B cell (primary cell): ENCODE results near the gene CDC14A. TPM values are rescaled to one million over a fixed set of nuclear protein-coding genes. Genes with fewer than 3 reads are reported as not detected.
A peak's percentile ranks its signal among the peaks of the same experiment; 100 is the strongest.

Experiments
- ATAC-seq: fragments of 200-7000 bp; cut with Tn5 transposase; one replicate; pipeline ENCODE4 v1.10.0; 2021; ENCODE audit warnings: low read depth, mild to moderate bottlenecking, moderate number of reproducible peaks, moderate library complexity
- CTCF ChIA-PET: fragments of 350-600 bp; sonication (Branson Sonifier 250); formaldehyde crosslinking; loops from one replicate; lab custom pipeline; 2021; ENCODE audit warnings: antibody characterized with exemption, inconsistent platforms; lab: Charles Lee
- POLR2A ChIA-PET: fragments of 350-600 bp; sonication (Branson Sonifier 250); formaldehyde crosslinking; loops from one replicate; lab custom pipeline; 2021; ENCODE audit warnings: antibody characterized with exemption; lab: Charles Lee
- DNase-seq: peaks from one replicate; pipeline ENCODE4 v3.0.0; 2013
- H2AFZ ChIP-seq: 2 replicates; pipeline ENCODE4 v1.6.1; 2012; ENCODE audit warnings: mild to moderate bottlenecking, low read depth, low read length; ENCODE audit not compliant: insufficient read depth, poor library complexity, severe bottlenecking
- H3K27ac ChIP-seq, 2 donors: 1 replicate in 1 of 2; 2 replicates in 1 of 2; pipeline ENCODE4 v1.5.1; 2012 to 2013; ENCODE audit warnings: low read length in 2 of 2, mild to moderate bottlenecking in 2 of 2, moderate library complexity in 1 of 2
- H3K27me3 ChIP-seq, 4 experiments: fragments of 200-600 bp in 1 of 4; sonication (generic) in 1 of 4; replicated peaks in 1 of 4; 1 replicate in 2 of 4; 2 replicates in 2 of 4; pipeline versions ENCODE4 v1.6.1 to v1.7.0; 2013 to 2016; ENCODE audit warnings: low read length in 3 of 4, mild to moderate bottlenecking in 2 of 4, mixed read lengths in 1 of 4, moderate library complexity in 1 of 4; ENCODE audit not compliant: insufficient read depth in 4 of 4, control insufficient read depth in 3 of 4; ENCODE audit errors: control extremely low read depth in 1 of 4
- H3K36me3 ChIP-seq, 2 experiments: replicated peaks in 1 of 2; 1 replicate in 1 of 2; 2 replicates in 1 of 2; pipeline versions ENCODE4 v1.6.1 to v1.7.1; 2013; ENCODE audit warnings: low read length in 1 of 2; ENCODE audit not compliant: insufficient read depth in 2 of 2, control insufficient read depth in 1 of 2; ENCODE audit errors: control extremely low read depth in 1 of 2, extremely low read depth in 1 of 2
- H3K4me1 ChIP-seq, 2 donors: fragments of 200-600 bp in 1 of 2; sonication (generic) in 1 of 2; 1 replicate in 1 of 2; 2 replicates in 1 of 2; pipeline versions ENCODE4 v1.5.1 to v1.6.1; 2013 to 2017; ENCODE audit warnings: low read length in 2 of 2; ENCODE audit not compliant: control insufficient read depth in 2 of 2, insufficient read depth in 2 of 2
- H3K4me2 ChIP-seq: replicated peaks from 2 replicates; pipeline ENCODE3; 2012; ENCODE audit warnings: mild to moderate bottlenecking, low read depth, low read length; ENCODE audit not compliant: poor library complexity, severe bottlenecking
- H3K4me3 ChIP-seq, 5 experiments: fragments of 200-600 bp in 1 of 5; sonication (generic) in 1 of 5; 1 replicate in 3 of 5; 2 replicates in 2 of 5; pipeline versions ENCODE4 v1.5.1 to v1.7.0; 2011 to 2016; ENCODE audit warnings: low read length in 4 of 5, mild to moderate bottlenecking in 4 of 5, low read depth in 2 of 5, control low read depth in 1 of 5, moderate library complexity in 1 of 5; ENCODE audit not compliant: insufficient read depth in 1 of 5; ENCODE audit errors: control extremely low read depth in 1 of 5, extremely low read depth in 1 of 5
- H3K79me2 ChIP-seq: fragments of 200-600 bp; sonication (generic); one replicate; pipeline ENCODE4 v1.6.0; 2016; ENCODE audit warnings: low read length; ENCODE audit not compliant: control insufficient read depth, insufficient read depth
- H3K9ac ChIP-seq: fragments of 200-600 bp; sonication (generic); 2 replicates; pipeline ENCODE4 v1.6.1; 2017; ENCODE audit warnings: mild to moderate bottlenecking, low read length, moderate library complexity
- H3K9me3 ChIP-seq, 3 donors: one replicate each; pipeline versions ENCODE4 v1.6.1 to v1.7.1; 2013; ENCODE audit warnings: low read length in 2 of 3; ENCODE audit not compliant: control insufficient read depth in 2 of 3, insufficient read depth in 1 of 3; ENCODE audit errors: control extremely low read depth in 1 of 3
- H4K20me1 ChIP-seq: 2 replicates; pipeline ENCODE4 v1.6.0; 2012; ENCODE audit warnings: mild to moderate bottlenecking, low read length; ENCODE audit not compliant: insufficient read depth, control insufficient read depth, poor library complexity, severe bottlenecking
- H3K27ac Mint-ChIP-seq: one replicate; pipeline ENCODE4 v1.8.0; 2021; ENCODE audit warnings: mixed read lengths
- H3K27me3 Mint-ChIP-seq: one replicate; pipeline ENCODE4 v1.8.0; 2021; ENCODE audit warnings: mixed read lengths
- H3K4me1 Mint-ChIP-seq: one replicate; pipeline ENCODE4 v1.8.0; 2021; ENCODE audit warnings: mixed read lengths
- H3K4me3 Mint-ChIP-seq: one replicate; pipeline ENCODE4 v1.8.0; 2021; ENCODE audit warnings: mixed read lengths
- H3K9me3 Mint-ChIP-seq: one replicate; pipeline ENCODE4 v1.8.0; 2022; ENCODE audit warnings: mixed read lengths; ENCODE audit not compliant: insufficient read depth
- EZH2 ChIP-seq: IDR thresholded peaks from 2 replicates; pipeline ENCODE4 v1.6.1; 2012; ENCODE audit warnings: borderline replicate concordance, low read depth, mild to moderate bottlenecking, moderate library complexity, low read length; ENCODE audit not compliant: insufficient read depth, poor library complexity, severe bottlenecking
- WGBS: methylation state at CpG from one replicate; pipeline ENCODE4 v1.1.5; 2013; ENCODE audit warnings: missing lambda C conversion rate; ENCODE audit not compliant: insufficient coverage; 5-methylcytosine and 5-hydroxymethylcytosine counted together
- intact Hi-C: fragments of 100-400 bp; cut with micrococcal nuclease; formaldehyde crosslinking; loops from one replicate; pipeline ENCODE4 v1.10.0; 2022
- polyA plus RNA-seq: library from polyadenylated mRNA; depleted of rRNA; stranded (reverse); fragments of >200 nt; gene quantifications from 2 replicates; pipeline ENCODE4 v1.2.3, GENCODE V29; 2012
- total RNA-seq, 2 donors: library from RNA; stranded (reverse); fragments of 120-200 nt in 1 of 2; gene quantifications; 1 replicate in 1 of 2; 2 replicates in 1 of 2; pipeline versions ENCODE4 v1.2.3 to v1.2.4, GENCODE V29; 2013 to 2022
- TF ChIP-seq, protein P1 (sequence below): fragments of 200-600 bp; IDR thresholded peaks from one replicate; pipeline ENCODE4 v1.8.0; 2022; ENCODE audit warnings: antibody characterized with exemption, mild to moderate bottlenecking

The CDC14A gene
- total and polyA plus RNA-seq, 2 donors (not counting 1 experiment from before 2014, with no cell fraction given) = 6.1 to 41.7 TPM

DNA sequence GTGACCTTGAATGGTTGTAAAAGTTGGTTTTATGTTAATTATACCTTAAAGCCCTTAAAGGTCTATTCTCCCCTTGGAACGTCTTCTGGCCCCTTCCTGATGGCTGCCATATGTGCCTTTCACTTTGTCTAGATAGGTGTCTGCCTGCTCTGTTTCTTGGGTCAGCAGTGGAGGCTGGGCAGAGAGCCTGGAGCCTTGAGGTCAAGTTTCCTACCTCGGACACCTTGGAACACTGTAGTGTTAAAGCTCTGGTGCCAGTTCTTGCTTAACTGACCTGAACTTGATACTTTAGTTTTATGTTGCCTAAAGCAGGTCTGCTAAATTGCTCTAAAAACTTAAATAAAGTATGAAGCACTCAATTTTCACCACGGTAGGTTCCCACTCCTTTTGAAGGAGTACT, 86.5 kb downstream of the CDC14A start:
- Mint-ChIP-seq H3K4me1 (peaks cover 19% of the 10 kb centered on the region), H3K4me3 (no peak overlapping the region), H3K27ac (no peak overlapping the region), H3K27me3 (no peaks in the 10 kb centered on the region), H3K9me3 (no peaks in the 10 kb centered on the region)
- ATAC-seq = no peak
- TF ChIP-seq, protein P1, sequence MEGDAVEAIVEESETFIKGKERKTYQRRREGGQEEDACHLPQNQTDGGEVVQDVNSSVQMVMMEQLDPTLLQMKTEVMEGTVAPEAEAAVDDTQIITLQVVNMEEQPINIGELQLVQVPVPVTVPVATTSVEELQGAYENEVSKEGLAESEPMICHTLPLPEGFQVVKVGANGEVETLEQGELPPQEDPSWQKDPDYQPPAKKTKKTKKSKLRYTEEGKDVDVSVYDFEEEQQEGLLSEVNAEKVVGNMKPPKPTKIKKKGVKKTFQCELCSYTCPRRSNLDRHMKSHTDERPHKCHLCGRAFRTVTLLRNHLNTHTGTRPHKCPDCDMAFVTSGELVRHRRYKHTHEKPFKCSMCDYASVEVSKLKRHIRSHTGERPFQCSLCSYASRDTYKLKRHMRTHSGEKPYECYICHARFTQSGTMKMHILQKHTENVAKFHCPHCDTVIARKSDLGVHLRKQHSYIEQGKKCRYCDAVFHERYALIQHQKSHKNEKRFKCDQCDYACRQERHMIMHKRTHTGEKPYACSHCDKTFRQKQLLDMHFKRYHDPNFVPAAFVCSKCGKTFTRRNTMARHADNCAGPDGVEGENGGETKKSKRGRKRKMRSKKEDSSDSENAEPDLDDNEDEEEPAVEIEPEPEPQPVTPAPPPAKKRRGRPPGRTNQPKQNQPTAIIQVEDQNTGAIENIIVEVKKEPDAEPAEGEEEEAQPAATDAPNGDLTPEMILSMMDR = no peak
- no peak for TF ChIP-seq EZH2
- Histone ChIP-seq H3K9me3 (no peaks in the 10 kb centered on the region), H4K20me1 (no peaks in the 10 kb centered on the region), H3K27ac (peak overlapping the region in 1 of 2 donors; percentile 35), H3K4me2 (no peak overlapping the region), H3K27me3 (no peaks in the 10 kb centered on the region), H3K36me3 (peaks cover 2 to 8% of the 10 kb centered on the region in 2 experiments), H3K9ac (no peak overlapping the region), H3K4me3 (no peak overlapping the region), H3K79me2 (no peaks in the 10 kb centered on the region), H3K4me1 (peaks cover 7 to 14% of the 10 kb centered on the region in 2 donors), H2AFZ (no peak overlapping the region)
- ChIA-PET POLR2A (no interaction called here), CTCF (interaction anchor here (0.6 to 1.8 kb wide), 2 partner anchors 8 to 15 kb away, joined by 3 to 4 read pairs; no protein-coding TSS in a partner anchor)
- WGBS = 95% methylated on average over 2 of the region's 3 CpGs
- DNase-seq = no peak
- intact Hi-C loops = no loop called here

DNA sequence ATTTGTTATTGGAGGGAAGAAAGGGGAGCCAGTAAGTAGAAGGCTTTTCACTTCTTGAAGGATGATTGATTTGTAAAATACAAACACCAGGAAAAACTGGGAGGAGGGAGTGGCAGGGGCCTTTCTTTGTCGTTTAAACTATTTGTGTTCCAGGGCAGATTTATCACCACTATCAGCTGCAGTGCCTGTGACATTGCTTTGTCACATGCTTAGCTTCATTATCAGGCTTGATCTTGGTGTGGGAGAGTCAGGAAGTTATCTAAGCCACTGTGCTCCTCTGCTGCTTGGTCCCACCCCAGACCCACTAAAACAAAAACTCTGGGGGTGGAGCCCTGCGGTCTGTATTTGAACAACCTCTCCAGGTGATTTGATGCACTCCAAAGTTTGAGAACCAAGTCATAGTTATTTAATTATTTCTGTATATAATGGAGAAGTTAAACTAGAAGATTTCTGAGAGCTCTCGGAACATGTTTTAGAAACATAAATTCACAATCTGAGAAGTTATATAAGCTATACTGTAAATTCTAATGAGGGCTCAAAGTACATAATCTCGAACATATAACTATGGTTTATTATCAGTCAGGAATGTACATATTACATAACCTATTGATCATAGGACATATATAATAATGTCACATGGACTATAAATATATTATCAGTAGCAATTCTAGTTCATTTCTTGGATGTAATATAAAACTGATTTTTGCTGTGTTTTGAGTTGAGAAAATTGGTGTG, 87.9 kb downstream of the CDC14A start:
- peaks cover 26% of the 10 kb centered on the region for H3K4me1 Mint-ChIP-seq
- Histone ChIP-seq H3K4me3 (no peak overlapping the region), H4K20me1 (no peaks in the 10 kb centered on the region), H3K36me3 (peaks cover 2 to 8% of the 10 kb centered on the region in 2 experiments), H3K27ac (peak overlapping the region in 1 of 2 donors; percentile 59), H3K9me3 (no peaks in the 10 kb centered on the region), H3K79me2 (no peaks in the 10 kb centered on the region), H2AFZ (no peak overlapping the region), H3K4me2 (no peak overlapping the region), H3K9ac (no peak overlapping the region), H3K4me1 (peaks cover 13 to 21% of the 10 kb centered on the region in 2 donors), H3K27me3 (no peaks in the 10 kb centered on the region)
- intact Hi-C loops = no loop called here
- DNase-seq (no peak), ATAC-seq (peak; percentile 47)
- CTCF ChIA-PET = interaction anchor here (0.7 to 1.8 kb wide), 3 partner anchors 15 to 19 kb away, joined by 4 to 8 read pairs (median 4); no protein-coding TSS in a partner anchor
- no peaks in the 10 kb centered on the region for H3K27me3 Mint-ChIP-seq
- no peak for TF ChIP-seq EZH2
- TF ChIP-seq, protein P1 = no peak
- H3K9me3 Mint-ChIP-seq = no peaks in the 10 kb centered on the region
- POLR2A ChIA-PET = no interaction called here
- no CpG with 5 or more reads among the region's 4 CpGs for WGBS
- peak overlapping the region; percentile 70 for H3K27ac Mint-ChIP-seq
- no peak overlapping the region for H3K4me3 Mint-ChIP-seq
